HG03039 (cell line): ENCODE data around the gene CSPG5.

Experiments
- ATAC-seq: cut with Tn5 transposase; IDR thresholded peaks from one replicate; pipeline ENCODE4 v1.9.1; 2021; ENCODE audit warnings: mild to moderate bottlenecking, moderate library complexity; ENCODE audit not compliant: unreplicated experiment

The CSPG5 gene

DNA sequence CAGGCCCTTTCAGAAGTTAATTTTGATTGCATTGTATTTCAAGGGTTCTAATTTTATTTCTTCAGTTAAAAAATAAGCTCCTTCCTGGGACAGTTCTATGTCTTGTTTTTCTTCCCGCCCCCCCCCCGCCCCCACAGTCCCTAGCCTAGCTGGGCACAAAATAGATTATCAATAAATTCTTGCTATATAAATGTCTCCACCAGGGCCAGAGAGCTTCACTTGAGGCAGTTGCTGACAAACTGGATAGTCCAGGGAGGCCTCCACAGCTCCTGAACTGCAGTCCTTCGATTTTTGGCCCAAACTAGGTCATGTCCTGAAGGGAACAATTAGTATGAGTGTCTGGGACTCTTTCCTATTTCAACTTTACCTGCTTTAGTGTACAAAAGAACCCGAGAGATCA lies 9.9 kb upstream of the CSPG5 start:
- no peak for ATAC-seq

GRCh38 chr3:47588053-47588452 lies 9.4 kb upstream of the CSPG5 start:
- no peak for ATAC-seq

- no peak for ATAC-seq
These were observed 8.1 kb upstream of the CSPG5 start for GRCh38 chr3:47586746-47587145.

DNA sequence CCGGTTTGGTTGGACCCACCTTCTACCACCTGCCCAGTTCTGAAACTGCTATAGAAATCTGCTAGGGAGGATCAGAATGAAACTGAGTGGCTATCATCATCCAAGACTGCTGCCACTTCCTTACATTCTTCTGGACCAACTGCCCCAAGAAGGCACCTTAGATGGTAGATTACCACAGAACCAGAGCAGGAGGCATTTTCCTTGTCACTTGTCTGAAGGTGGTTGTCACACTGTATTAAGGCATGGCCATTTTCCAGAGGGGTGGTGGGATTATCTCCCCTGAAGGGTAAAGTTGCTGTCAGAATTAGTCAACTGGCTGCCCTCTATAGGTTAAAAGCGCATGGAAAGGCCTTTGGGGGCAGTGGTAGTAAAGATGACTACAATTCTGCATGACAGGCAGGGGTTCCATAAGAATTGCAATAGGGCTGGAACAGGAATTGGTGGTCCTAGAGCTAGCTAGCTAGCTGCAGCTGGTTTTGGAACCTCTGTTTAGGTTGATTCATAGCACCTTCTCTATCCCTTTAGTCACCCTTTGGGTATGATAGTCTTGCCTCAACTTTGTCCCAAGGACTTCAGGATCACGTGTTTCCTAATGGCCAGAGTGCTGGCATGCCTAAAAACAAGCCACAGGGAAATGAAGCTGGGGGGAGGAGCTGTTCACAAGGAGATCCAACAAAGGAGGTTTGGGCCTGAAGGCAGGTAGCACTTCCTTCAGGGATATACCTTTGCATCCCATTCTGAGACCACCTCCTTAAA lies 4.8 kb upstream of the CSPG5 start:
- no peak for ATAC-seq

- no peak for ATAC-seq
These were observed 3.2 kb upstream of the CSPG5 start for GRCh38 chr3:47581835-47582234.

GRCh38 chr3:47581422-47581821 lies 2.8 kb upstream of the CSPG5 start:
- ATAC-seq = no peak

- no peak for ATAC-seq
These were observed 1.8 kb upstream of the CSPG5 start for GRCh38 chr3:47580481-47580880.

- no peak for ATAC-seq
These were observed 1.2 kb upstream of the CSPG5 start for GRCh38 chr3:47579875-47580274.

DNA sequence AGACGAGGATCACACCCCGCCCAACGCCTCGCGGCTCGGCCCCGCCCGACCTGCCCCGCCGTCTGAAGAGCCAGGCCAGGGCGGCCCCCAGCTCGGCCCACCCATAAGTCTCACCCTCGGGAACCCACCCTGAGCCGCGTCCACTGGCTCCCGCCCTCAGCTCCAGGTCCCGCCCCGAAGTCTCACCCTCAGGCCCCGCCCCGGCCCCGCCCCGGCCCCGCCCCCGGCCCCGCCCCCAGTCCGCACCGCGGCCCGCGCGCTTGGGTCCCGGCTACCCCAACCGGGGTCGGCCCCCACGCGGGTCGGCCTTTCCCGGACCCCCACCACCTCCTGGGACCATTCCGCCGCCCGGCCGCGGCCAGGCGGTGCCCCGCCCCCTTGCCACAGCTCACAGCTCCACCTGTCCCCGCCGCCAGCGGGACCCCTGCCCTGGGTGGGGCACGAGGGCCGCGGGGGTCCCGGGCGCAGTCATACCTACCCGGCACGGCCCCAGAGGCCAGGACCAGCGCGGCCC lies 489 bp downstream of the CSPG5 start:
- ATAC-seq = no peak

DNA sequence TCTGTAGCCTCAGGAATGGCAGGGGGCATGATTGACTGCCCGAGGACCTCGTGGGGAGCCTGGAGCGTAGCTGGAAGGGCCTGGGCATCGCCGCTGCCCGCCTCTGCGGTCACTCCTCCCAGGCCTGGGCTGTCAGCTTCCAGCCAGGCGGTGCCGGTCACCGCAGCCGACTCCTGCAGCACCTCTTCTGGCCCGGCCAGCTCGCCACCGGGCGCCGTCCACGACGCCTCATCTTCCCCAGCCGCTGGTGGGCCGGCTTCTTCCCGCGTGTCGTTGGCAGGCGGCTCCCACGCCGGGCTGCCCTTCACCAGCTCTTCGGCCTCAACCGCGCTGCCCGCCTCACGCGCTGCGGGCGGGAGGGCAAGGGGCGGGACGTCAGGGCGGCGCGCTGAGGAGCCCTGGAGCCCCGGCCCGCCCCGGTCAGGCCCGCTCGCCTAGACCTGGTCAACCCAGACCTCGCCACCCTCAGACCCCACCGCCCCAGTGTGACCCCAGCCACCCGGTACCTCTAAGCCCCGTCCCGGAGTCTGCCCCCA lies 1.0 kb downstream of the CSPG5 start:
- no peak for ATAC-seq

DNA sequence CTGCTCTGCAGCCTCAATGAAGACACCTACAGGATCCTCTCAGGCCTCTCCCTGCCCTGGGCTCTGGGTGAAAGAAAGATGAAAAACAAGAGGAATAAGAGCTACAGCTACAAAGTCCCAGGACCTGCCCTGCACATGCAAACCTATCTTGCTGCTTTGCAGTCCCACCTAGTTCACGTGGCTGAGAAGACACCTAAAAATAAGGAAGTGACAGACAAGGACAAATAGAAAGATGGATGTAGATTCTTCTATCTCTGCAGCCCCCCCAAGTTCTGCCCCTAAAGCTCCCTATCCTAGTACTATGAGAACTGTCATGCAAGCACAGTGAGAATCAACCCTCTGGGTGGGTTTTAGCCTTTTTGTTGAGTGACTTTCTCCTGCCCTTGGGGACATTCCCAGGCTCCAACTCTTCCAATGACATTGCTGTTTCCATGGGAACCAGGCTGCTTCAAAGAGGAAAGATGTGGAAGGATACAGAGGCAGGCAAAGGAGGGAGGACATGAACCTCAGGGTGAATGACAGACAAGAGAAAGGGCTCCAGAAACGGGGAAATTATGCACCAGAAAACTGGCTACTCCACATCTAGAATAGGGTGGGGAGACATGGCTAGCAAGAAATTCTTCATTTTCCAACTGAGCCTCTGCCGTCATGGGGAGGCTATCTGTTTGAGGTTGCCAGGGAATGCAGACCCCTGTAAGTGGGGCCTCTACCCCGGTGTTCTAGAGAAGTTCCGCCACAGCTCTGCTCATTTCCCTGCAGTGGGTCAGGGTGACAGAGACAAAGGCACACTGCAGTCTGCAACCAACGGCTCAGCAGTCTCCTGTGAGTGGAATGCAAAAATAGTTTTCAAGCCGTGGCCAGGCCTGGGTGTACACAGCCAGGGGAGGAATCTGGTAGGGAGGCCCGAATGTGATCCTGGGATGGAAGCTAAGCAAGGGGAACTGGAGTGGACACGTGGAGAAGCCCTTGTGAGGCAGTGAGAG lies 5.2 kb downstream of the CSPG5 start:
- ATAC-seq = no peak

GRCh38 chr3:47571391-47572175 lies 7.1 kb downstream of the CSPG5 start:
- ATAC-seq = no peak

DNA sequence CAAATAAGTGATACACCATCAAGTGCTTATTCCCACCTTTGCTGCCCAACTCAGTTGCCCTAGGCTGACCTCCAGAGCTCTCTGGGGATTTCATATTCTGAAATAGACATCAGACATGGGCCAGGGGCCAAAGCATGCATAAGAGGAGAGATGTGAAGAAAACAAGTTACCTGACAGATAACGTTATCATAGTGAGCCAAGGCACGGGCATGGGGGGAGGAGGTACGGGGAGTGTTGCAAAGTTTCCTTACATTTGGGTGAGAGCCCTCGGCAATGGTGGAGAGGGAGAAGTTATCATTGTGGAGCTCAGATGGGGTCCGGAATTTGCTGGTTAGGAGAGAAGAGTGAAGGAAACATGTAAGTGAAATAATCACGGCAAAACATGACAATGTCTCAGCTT lies 9.8 kb downstream of the CSPG5 start:
- ATAC-seq = no peak

DNA sequence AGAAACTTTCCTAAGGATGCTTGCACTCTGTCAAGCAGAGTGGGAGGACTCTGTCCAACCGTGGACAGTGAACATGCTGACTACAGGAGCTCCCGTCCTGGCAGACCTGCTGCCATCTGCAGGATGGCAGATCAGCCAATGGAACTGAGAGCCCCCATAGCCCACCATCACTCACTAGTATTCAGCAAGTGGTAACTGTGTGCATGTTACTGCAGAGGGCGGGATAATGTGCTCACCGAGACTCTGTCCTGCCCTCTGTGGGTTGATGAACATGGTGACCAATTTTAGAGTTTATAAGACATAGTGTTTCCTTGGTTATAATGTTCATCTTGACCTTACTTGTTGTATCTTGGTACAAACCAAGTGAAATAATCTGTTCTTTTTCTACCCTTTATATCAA lies 11.5 kb downstream of the CSPG5 start:
- no peak for ATAC-seq

GRCh38 chr3:47566667-47567066 lies 12.0 kb downstream of the CSPG5 start:
- no peak for ATAC-seq

GRCh38 chr3:47565734-47566550 lies 12.7 kb downstream of the CSPG5 start:
- no peak for ATAC-seq

GRCh38 chr3:47556351-47556750 lies 22.3 kb downstream of the CSPG5 start:
- no peak for ATAC-seq

DNA sequence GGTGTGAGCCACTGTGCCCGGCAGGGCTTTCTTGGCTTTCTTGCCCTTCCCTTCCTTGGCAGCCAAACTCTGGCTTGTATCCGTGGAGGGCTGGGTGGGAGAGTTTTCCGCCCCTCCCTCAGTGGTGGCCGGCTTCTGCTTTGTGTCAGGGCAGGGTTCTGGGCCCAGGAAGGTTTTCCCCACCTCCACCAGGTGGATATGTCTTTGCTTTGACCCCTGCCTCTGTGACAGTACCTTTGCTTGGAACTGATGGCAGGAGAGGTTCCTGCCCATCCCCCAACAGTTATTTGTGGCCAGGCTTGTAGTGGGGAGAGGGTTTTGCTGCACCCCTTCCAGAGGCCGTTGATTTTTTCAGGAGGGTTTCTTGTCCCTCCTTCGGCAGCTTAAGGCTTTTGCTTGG lies 24.3 kb downstream of the CSPG5 start:
- ATAC-seq = no peak

GRCh38 chr3:47553407-47553806 lies 25.3 kb downstream of the CSPG5 start:
- ATAC-seq = no peak
